Kidney (tissue), 14 donors: Measurements from ENCODE around the gene PPARGC1A. TPM values are rescaled to one million over a fixed set of nuclear protein-coding genes. Genes with fewer than 3 reads are reported as not detected.

Experiments used
- DNase-seq, 5 donors: peaks; one replicate each; pipeline ENCODE4 v3.0.0-alpha.2; 2013 to 2020
- FAIRE-seq: peaks from 2 replicates; lab custom pipeline; 2012; peaks lifted over from hg19 to GRCh38; lab: Jason Lieb, UNC
- H3K27ac ChIP-seq, 2 donors: one replicate each; pipeline ENCODE4 v1.7.0; 2013; ENCODE audit warnings: low read depth in 2 of 2, low read length in 2 of 2, inconsistent platforms in 1 of 2
- H3K27me3 ChIP-seq: one replicate; pipeline ENCODE4 v1.7.1; 2013; ENCODE audit warnings: low read length, inconsistent platforms; ENCODE audit not compliant: control insufficient read depth, insufficient read depth
- H3K36me3 ChIP-seq, 3 donors: one replicate each; pipeline versions ENCODE4 v1.7.0 to v1.7.1; 2013; ENCODE audit warnings: low read length in 3 of 3, control low read depth in 1 of 3, inconsistent platforms in 1 of 3; ENCODE audit not compliant: insufficient read depth in 3 of 3, control insufficient read depth in 2 of 3
- H3K4me1 ChIP-seq, 3 donors: one replicate each; pipeline versions ENCODE4 v1.7.0 to v1.7.1; 2013; ENCODE audit warnings: low read length in 3 of 3, inconsistent platforms in 1 of 3, low read depth in 1 of 3; ENCODE audit not compliant: control insufficient read depth in 2 of 3, insufficient read depth in 2 of 3
- H3K4me3 ChIP-seq, 3 donors: one replicate each; pipeline versions ENCODE4 v1.7.0 to v1.8.1; 2013; ENCODE audit warnings: low read length in 3 of 3, control low read depth in 1 of 3, inconsistent platforms in 1 of 3
- H3K9ac ChIP-seq, 3 donors: one replicate each; pipeline versions ENCODE4 v1.7.0 to v1.7.1; 2013; ENCODE audit warnings: low read length in 3 of 3, control low read depth in 1 of 3, inconsistent platforms in 1 of 3
- H3K9me3 ChIP-seq, 3 donors: one replicate each; pipeline versions ENCODE4 v1.7.0 to v1.7.1; 2013; ENCODE audit warnings: low read length in 3 of 3, control low read depth in 1 of 3, inconsistent platforms in 1 of 3; ENCODE audit not compliant: control insufficient read depth in 2 of 3, insufficient read depth in 1 of 3
- intact Hi-C: fragments of 100-400 bp; cut with DNase I; formaldehyde crosslinking; loops from one replicate; pipeline ENCODE4 v1.11.1; 2022
- polyA plus RNA-seq: library from polyadenylated mRNA; stranded (reverse); fragments of 350-450 nt; fragmentation: Illumina TruSeq; extraction: RNeasy Lipid Tissue Mini Kit (QIAGEN cat#74804); gene quantifications from one replicate; pipeline ENCODE4 v1.2.3, GENCODE V29; 2014; ENCODE audit warnings: low read depth, low replicate concordance; ENCODE audit not compliant: insufficient read depth
- total RNA-seq: library from RNA; stranded (reverse); fragmentation: NEBNext Ultra II Directional; extraction: Animal tissue kit (Norgen Biotek cat#: 25700); gene quantifications from one replicate; pipeline ENCODE4 v1.2.1, GENCODE V29; 2021
- TF ChIP-seq, protein P1 (sequence below): IDR thresholded peaks from 3 replicates; pipeline ENCODE4 v1.5.1; 2012; ENCODE audit warnings: mild to moderate bottlenecking, moderate library complexity, borderline replicate concordance; ENCODE audit not compliant: insufficient read depth; ENCODE audit errors: extremely low read depth
- donor health status: control.
- donor health status: control.
- donor health status: control.
- donor health status: control.
- donor health status: control.
- donor health status: DM: yes; HTN: yes; CAD: no.
- donor health status: Normal renal cell carcinoma (clear cell type).

PPARGC1A gene
- total and polyA plus RNA-seq, 2 donors from 2014 or later: 22.8 to 80.8 TPM

- DNase-seq (no peak), FAIRE-seq (no peak)
- no peaks in the 10 kb centered on the region for H3K9me3 ChIP-seq
- H3K36me3 ChIP-seq: no peaks in the 10 kb centered on the region
- TF ChIP-seq, protein P1, sequence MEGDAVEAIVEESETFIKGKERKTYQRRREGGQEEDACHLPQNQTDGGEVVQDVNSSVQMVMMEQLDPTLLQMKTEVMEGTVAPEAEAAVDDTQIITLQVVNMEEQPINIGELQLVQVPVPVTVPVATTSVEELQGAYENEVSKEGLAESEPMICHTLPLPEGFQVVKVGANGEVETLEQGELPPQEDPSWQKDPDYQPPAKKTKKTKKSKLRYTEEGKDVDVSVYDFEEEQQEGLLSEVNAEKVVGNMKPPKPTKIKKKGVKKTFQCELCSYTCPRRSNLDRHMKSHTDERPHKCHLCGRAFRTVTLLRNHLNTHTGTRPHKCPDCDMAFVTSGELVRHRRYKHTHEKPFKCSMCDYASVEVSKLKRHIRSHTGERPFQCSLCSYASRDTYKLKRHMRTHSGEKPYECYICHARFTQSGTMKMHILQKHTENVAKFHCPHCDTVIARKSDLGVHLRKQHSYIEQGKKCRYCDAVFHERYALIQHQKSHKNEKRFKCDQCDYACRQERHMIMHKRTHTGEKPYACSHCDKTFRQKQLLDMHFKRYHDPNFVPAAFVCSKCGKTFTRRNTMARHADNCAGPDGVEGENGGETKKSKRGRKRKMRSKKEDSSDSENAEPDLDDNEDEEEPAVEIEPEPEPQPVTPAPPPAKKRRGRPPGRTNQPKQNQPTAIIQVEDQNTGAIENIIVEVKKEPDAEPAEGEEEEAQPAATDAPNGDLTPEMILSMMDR: no peak
- no peaks in the 10 kb centered on the region for H3K27me3 ChIP-seq
- intact Hi-C loops: no loop called here
- no peak overlapping the region for H3K4me3 ChIP-seq
- peak overlapping the region in 1 of 2 donors; percentile 48 for H3K27ac ChIP-seq
- H3K4me1 ChIP-seq: peaks cover 0 to 2% (median 0%) of the 10 kb centered on the region in 3 donors
- no peak overlapping the region for H3K9ac ChIP-seq
Measured at GRCh38 chr4:23746672-23747071, 143.2 kb downstream of the PPARGC1A start.

- intact Hi-C loops: no loop called here
- Histone ChIP-seq H3K4me3 (no peak overlapping the region), H3K36me3 (no peaks in the 10 kb centered on the region), H3K9me3 (no peaks in the 10 kb centered on the region), H3K9ac (no peak overlapping the region), H3K4me1 (peaks cover 0 to 2% (median 0%) of the 10 kb centered on the region in 3 donors), H3K27ac (no peak overlapping the region), H3K27me3 (no peaks in the 10 kb centered on the region)
- FAIRE-seq (no peak), DNase-seq (no peak)
- TF ChIP-seq, protein P1: no peak
Measured at GRCh38 chr4:23746027-23746426, 143.8 kb downstream of the PPARGC1A start.

- DNase-seq (no peak), FAIRE-seq (no peak)
- no peaks in the 10 kb centered on the region for H3K9me3 ChIP-seq
- no peak overlapping the region for H3K27ac ChIP-seq
- H3K4me3 ChIP-seq: no peak overlapping the region
- TF ChIP-seq, protein P1: no peak
- no peaks in the 10 kb centered on the region for H3K27me3 ChIP-seq
- intact Hi-C loops: no loop called here
- H3K36me3 ChIP-seq: no peaks in the 10 kb centered on the region
- no peak overlapping the region for H3K9ac ChIP-seq
- H3K4me1 ChIP-seq: peaks cover 0 to 2% (median 0%) of the 10 kb centered on the region in 3 donors
Measured at GRCh38 chr4:23745377-23745776, 144.5 kb downstream of the PPARGC1A start.
